BJ (cell line): ENCODE measurements around the gene PLD1. TPM values are rescaled to one million over a fixed set of nuclear protein-coding genes. Genes with fewer than 3 reads are reported as not detected.

ENCODE experiments used
- CTCF ChIA-PET: fragments of 350-600 bp; formaldehyde crosslinking; extraction: SDS; loops from one replicate; lab custom pipeline; 2021; ENCODE audit warnings: antibody characterized with exemption, inconsistent platforms; lab: Yijun Ruan, JAX
- POLR2A ChIA-PET: fragments of 300-600 bp; sonication (Branson Sonifier 250); formaldehyde crosslinking; extraction: SDS; loops from one replicate; lab custom pipeline; 2021; ENCODE audit warnings: antibody characterized with exemption; lab: Charles Lee
- DNase-seq: peaks from one replicate; pipeline ENCODE4 v3.0.0-alpha.2; 2011; ENCODE audit warnings: low read depth
- H3K27me3 ChIP-seq: 2 replicates; pipeline ENCODE4 v1.6.0; 2011; ENCODE audit warnings: low read length; ENCODE audit not compliant: control insufficient read depth, insufficient read depth
- H3K36me3 ChIP-seq: 2 replicates; pipeline ENCODE4 v1.5.1; 2011; ENCODE audit warnings: low read length; ENCODE audit not compliant: control insufficient read depth, insufficient read depth
- H3K4me3 ChIP-seq: 2 replicates; pipeline ENCODE4 v1.5.1; 2011; ENCODE audit warnings: low read depth, mild to moderate bottlenecking, control low read depth, low read length
- polyA plus RNA-seq: library from polyadenylated mRNA; depleted of rRNA; stranded (reverse); fragments of >200 nt; gene quantifications from 2 replicates; pipeline ENCODE4 v1.2.3, GENCODE V29; 2011
- TF ChIP-seq, protein P1 (sequence below): IDR thresholded peaks from 2 replicates; pipeline ENCODE4 v1.5.1; 2011; ENCODE audit warnings: low read depth, mild to moderate bottlenecking, control low read depth, inconsistent platforms, low read length, moderate library complexity; ENCODE audit not compliant: insufficient read depth

Gene PLD1
- polyA plus RNA-seq, 1 experiment: 6.4 TPM

DNA sequence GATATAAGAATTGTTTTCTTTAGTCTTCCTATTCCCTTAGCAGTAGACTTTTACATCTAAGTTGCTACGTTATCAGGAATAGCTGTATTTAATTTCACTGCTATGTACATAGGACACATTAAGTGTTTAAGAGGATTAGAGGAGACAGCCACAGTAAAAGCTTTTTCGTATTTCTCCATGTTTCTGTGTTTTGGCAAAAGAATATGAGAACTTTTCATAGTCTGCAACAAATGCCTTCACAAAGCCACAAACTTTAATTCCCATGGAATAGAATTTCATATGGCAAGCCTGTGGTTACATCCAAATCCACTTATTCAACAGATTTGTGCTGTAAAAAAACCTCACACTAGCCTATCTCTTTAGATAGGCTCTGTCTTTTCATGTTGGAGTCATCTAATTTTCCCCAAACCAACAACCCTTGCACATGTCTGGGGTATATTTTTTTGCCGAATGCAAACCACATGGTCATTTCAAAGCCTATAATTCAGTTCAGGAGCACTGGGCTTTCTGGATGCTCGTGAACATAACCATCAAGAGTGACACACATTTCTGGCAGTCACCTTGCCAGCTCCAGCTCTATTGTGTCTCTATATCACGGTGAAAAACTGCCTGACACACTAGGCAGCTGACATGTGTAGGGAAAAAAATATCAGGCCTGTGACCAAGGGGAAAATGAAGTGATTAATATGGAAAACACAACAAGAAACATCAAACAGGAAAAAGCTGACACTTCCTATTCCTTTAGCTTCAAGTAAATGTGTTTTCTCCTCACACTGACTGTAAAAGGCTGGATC is 19.2 kb downstream of the PLD1 start:
- H3K36me3 ChIP-seq: no peaks in the 10 kb centered on the region
- ChIA-PET CTCF (interaction anchor here (0.5 to 2.0 kb wide), 4 partner anchors 11 to 828 kb away, joined by 3 to 5 read pairs (median 3); no protein-coding TSS in a partner anchor), POLR2A (no interaction called here)
- DNase-seq: no peak
- TF ChIP-seq, protein P1, sequence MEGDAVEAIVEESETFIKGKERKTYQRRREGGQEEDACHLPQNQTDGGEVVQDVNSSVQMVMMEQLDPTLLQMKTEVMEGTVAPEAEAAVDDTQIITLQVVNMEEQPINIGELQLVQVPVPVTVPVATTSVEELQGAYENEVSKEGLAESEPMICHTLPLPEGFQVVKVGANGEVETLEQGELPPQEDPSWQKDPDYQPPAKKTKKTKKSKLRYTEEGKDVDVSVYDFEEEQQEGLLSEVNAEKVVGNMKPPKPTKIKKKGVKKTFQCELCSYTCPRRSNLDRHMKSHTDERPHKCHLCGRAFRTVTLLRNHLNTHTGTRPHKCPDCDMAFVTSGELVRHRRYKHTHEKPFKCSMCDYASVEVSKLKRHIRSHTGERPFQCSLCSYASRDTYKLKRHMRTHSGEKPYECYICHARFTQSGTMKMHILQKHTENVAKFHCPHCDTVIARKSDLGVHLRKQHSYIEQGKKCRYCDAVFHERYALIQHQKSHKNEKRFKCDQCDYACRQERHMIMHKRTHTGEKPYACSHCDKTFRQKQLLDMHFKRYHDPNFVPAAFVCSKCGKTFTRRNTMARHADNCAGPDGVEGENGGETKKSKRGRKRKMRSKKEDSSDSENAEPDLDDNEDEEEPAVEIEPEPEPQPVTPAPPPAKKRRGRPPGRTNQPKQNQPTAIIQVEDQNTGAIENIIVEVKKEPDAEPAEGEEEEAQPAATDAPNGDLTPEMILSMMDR: no peak
- no peak overlapping the region for H3K4me3 ChIP-seq
- no peaks in the 10 kb centered on the region for H3K27me3 ChIP-seq

DNA sequence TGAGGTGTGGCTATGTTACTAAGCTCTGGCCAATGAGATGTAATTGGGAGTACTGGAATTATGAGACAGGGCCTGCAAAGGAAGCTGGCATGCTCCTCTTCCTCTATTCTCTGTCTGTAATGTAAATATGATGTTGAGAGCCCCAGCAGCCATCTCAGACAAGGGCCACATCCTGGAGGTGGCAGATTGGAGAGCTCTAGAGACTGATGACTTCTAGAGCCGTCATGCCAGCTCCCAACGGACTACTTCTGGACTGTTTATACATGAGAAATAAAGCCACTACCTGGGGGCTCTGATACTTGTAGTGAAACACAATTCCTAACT is 19.7 kb downstream of the PLD1 start:
- no peaks in the 10 kb centered on the region for H3K27me3 ChIP-seq
- no peak for DNase-seq
- H3K36me3 ChIP-seq: no peaks in the 10 kb centered on the region
- ChIA-PET POLR2A (no interaction called here), CTCF (interaction anchor here (0.5 to 2.0 kb wide), 2 partner anchors 19 to 828 kb away, joined by 3 to 5 read pairs; no protein-coding TSS in a partner anchor)
- no peak overlapping the region for H3K4me3 ChIP-seq
- TF ChIP-seq, protein P1: no peak

DNA sequence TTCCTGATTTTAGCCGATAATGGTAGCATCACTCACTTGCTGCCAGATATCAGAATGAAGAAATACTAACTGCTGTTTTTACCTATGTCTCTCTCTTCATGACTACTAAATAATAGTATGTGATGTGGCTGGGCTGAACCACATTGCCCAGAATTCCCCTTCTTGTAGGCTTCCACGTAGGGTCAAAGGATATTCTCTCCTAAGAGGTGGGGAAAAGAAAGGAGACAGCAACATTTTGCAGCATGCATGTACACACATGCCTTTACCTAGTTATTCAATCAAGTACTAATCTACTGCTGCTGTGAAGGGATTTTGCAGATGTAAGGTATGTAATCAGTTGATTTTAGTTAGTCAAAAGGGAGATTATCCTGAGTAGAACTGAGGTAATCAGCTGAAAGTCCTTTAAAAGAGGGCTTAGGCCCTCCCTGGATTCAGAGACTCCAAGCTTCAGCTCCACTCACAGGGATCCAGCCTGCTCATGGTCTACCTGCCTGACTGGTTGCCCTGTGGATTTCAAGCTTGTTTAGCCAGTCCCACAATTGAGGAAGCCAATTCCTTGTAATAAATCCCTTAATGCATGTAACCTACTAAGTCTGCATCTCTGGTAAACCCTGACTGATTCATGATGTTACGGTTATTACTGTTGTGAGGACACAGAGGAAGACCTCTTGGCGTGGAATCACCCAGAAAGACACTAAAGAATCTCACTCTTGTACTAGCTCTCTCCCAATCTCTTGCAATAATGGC is 20.4 kb downstream of the PLD1 start:
- ChIA-PET CTCF (interaction anchor here (2.0 kb wide), 1 partner anchor 18 kb away, joined by 5 read pairs; no protein-coding TSS in a partner anchor), POLR2A (no interaction called here)
- H3K4me3 ChIP-seq: no peak overlapping the region

DNA sequence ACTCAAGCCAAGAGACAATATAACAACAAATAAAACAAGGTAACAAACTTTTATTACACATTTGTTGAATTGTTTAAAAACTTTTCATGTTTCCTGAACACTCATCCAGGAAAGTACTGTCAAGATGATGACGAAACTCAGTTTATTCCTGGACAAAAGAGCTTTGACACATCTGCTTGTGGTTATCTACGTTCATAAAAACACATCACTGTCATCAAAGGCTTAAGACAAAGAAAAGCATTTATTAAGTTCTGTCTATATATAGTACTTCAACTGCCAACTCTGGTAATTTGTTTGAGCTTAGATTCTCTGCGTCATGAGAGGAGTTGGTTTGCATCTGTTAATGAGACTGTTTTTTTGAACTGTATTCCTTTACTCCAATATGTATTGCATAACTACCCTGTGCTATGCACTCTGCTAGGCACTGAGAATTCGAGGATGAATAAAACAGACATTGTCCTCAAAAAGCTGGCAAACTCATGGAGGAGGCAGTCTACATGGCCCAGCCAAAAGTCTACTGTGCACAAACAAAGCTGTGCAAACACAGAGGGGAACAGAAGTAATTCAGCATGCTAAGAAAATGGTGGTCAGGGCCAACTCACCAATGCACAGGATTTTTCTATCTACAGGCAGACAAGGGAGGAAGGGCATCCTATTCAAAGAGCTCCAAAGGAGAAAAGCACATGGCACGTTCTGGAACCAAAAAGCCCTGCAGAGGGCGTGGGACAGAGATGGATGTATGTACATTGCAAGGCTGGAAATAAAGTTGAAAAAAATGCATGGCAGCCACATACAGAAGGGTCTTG is 21.5 kb downstream of the PLD1 start:
- Histone ChIP-seq H3K36me3 (no peaks in the 10 kb centered on the region), H3K4me3 (no peak overlapping the region), H3K27me3 (no peaks in the 10 kb centered on the region; the same call in 1 of the 2 replicates)
- ChIA-PET CTCF (interaction anchor here (1.4 kb wide), 1 partner anchor 16 kb away, joined by 8 read pairs; no protein-coding TSS in a partner anchor), POLR2A (interaction anchor here (0.5 kb wide), 1 partner anchor 380 kb away, joined by 5 read pairs; no protein-coding TSS in a partner anchor)
- DNase-seq: peak; percentile 98
- TF ChIP-seq, protein P1: no peak

More for the DNA sequence above, 20.4 kb downstream of the PLD1 start:
- Histone ChIP-seq H3K36me3 (no peaks in the 10 kb centered on the region), H3K27me3 (no peaks in the 10 kb centered on the region)
- TF ChIP-seq, protein P1: no peak
- DNase-seq: no peak
